GM03348 (cell line): Measurements from ENCODE around the gene PARN.

Experiments used
- DNase-seq: peaks from one replicate; pipeline ENCODE4 v3.0.0; 2012; ENCODE audit warnings: low spot score

Gene PARN

DNA sequence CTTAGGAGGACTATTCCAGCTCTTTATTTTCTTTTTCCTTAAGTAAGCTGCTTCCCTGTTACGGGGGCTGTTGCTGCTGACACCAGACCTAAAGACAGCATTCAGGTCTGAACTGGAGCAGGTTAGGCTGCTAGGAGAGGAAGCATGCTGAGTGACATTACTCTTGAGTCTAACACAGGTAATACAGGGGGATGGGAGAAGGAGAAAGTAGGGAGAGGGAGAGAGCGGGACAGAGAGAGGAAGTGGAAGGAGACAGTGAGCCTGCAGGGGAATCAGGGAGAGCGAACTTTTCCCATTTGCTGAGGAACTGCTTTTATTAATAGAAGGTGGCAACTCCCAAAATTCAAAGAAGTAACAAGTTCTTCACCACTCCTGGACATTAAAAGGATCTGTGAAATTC lies 130.9 kb downstream of the PARN start:
- DNase-seq, result no peak

DNA sequence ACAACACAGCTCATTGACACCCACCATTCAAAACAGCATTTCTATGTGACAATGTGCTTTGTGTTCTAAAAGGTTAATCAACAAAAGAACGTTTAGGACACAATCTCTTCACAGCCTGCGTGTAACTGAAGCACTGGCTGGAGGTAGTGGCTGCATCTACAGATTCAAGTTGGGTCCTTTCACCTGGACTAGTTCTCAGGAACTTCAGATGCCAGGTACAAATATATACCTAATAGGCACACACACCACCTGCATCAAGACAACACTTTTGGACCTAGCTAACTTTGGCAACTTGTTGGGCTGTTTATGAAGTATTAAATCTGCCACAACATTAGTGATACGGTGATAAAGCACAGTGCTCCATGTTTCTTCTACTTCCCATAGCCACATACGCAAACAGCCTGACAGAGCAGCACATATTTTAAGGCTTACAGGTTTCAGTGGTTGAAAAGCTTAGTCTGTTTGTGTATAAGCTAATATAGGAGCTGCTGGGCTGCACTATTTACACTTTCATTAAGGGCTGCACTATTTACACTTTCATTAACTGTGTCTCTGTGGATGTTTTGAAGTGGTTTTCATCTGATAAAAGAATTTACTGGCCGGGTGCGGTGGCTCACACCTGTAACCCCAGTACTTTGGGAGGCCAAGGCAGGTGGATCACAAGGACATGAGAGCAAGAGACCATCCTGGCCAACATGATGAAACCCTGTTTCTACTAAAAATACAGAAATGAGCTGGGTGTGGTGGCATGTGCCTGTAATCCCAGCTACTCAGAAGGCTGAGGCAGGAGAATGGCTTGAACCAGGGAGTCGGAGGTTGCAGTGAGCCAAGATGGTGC lies 132.6 kb downstream of the PARN start:
- DNase-seq, result no peak

DNA sequence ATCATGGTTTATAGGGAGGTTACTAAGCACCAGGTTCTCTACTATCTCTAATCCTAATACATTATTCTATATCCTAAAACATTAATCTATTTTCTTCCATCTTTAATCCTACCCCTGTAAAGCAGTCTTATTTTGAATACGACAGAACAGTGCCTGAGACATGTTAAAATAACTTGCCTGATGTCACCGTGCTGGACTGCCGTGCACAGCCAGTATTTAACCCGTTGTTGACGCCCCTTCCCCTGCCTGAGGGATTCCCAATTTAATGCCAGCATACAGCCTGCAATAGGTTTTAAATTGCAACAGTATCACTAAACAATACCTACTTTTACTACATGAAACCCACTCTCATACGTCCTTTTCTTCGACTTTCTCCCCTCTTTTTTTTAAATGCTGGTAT lies 133.3 kb downstream of the PARN start:
- DNase-seq, result no peak

DNA sequence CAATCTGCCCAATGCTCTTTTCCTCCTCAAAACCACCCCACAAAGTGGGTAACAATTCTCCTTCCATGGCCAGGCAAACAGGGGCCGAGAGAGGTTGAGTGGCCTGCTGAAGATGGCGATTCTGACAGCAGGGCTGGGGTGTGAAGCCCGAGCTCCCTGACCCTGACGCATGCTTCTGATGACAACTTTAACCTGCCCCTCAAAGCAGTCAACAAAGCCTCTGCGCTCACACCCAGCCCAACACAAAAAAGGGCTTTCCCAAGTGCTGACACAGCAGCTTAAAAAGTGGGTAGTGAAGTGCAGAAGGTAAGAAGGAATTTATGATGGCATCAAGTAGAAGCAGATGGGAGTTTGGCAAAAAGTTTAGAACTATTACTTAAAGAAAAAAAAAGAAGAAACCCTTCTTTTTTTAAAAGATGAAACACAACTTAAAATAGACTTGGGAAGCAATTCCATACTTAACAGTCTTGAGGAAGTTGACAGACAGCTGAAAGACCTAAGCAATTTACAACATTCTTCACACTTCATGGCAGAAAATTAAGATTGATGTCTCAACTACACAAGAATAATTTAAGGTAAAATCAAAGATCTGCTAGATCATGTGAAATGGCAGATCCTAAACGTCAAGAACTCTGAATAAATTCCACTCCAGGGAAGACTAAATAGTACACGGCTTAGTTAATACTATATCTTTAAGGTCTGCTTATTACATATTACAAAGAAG lies 133.9 kb downstream of the PARN start:
- no peak for DNase-seq

DNA sequence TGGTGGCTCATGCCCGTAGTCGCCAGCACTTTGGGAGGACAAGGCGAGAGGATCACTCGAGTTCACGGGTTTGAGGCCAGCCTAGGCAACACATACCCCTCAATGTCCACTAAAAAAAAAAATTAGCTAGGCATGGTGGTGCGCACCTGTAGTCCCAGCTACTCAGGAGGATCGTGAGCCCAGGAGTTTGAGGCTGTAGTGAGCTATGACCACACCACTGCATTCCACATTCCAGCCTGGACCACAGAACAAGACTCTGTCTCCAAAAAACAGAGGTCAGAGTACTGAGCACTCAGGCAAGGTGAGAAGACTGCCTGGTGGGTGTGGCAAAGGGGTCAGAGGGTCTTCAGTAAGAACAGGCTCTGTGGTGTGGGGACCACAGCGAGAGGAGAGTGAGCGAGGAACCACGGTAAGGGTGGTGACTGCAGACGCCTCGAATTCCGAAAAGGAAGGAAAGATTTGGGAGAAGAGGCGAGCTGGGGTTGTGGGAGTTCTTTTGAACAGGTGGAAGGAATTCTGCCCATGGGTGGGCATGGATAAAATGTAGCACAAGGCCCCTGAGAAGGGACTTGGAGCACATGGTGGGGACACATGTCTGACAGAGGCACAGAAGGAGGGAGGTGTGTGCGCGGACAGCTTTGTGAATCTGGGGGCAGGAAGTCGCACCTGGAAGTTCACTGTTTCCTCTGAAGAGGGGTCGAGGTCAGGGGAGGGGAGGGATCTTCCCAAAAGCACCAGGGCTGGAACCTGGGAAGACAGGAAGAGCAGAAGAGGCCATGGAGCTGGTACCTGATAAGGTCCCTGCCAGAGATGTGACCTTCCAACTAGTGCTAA lies 134.6 kb downstream of the PARN start:
- DNase-seq, result no peak

DNA sequence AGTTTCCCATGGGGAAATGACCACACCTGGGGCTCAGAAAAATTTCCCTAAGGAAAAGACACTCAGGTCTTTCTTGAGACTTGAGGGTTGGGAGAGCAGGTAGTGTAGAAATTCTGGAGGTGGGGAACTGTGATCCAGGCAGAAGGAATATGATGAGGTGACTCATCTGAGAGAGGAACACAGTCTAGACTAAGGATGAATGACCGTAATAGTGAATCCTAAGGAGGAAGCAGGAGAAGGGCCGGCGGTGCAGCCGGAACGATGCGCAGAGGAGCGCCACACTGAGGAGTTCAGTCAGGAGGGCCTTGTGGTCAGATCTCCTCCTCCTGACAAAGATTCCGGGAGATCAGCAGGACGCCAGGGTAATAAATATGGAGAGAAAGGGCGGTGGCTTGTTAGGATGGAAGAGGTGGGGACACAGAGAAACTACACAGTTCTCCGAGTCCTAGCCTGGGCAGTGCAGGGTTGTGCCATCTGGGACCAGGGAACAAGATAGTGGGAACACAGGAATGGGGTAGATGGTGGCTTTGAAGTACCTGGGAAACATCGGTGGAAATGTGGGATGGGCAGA lies 135.6 kb downstream of the PARN start:
- DNase-seq, result no peak

DNA sequence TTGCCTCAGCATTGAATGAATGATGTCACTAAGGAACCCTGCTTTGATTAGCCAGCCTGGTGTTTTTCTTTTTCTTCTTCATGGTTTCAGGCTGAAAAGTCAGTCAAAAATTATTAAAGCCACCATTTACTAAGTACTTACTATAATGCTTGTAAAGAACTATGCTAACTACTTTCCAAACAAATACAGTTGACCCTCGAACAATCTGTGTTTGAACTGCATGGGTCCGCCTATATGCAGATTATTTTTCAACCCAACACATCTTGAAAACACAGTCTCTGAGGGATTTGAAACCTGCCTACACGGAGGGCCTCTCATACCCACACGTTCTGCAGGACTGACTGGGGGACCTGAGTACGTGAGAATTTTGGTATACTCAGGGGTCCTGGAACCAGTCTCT lies 136.3 kb downstream of the PARN start:
- DNase-seq, result no peak

DNA sequence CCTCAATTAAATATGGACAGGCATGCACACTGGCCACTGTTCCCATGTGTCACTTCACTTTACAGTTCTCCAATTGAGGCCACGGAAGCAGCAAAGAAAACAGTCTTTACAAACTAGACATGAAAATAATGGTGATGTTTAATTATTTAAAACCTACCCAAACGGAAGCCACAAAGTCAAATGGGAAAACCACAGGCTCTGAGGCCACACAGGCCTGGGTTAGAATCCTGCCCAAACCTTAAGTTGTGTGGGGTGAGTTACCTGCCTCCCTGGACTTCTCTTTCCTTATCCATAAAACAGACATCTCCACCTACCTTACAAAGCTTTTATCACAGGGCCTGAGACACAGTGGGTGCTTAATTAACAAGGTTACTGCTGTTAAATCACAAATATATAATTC lies 137.4 kb downstream of the PARN start:
- no peak for DNase-seq

DNA sequence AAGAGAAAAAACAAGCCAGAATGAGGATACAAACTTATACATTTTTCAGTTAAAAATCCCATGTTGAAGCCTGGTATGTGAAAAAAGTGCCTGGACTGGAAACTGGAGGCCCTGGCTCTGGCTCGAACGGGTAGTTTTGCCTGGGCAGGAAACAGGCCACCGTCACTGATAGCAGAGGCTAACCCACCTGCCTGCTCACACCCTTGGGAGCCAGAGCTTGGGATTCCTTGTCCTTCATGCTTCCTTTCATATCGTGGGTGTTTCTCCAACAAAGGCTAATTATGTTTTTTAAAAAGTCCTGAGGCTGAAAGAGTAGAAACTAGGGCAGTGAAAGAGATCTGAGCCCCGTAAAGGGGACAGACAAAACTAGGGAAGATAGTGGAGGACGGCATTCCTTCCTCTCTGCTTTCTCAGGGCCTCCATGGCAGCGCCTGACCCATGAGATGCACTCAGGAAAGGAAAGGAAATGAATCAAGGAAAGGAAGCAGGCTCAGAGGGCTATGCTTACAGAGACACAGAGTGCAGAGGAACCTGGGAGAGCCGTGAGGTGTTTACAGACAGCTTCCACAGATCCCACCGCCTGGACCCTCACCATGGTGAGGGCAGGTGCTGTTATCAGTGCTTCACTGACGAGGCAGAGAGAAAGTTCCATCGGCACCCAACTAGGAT lies 138.1 kb downstream of the PARN start:
- no peak for DNase-seq

DNA sequence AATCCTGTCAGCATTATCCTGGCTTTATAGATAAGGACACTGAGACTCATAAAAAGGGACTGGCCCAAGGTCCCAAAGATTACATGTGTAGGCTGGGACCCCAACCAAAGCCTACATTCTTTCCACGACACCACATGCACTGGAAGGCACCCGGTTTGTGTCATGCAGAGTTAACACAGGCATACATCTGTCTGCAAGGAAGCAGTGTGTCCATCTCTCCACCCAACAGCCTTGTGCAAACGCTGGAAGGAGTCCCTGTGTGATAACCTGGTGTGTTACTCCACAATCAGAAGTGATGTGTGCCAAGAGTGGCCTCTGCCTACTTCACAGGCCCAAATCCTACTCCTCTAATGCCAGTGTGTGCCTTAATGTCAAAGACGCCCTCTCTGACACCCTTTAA lies 139.8 kb downstream of the PARN start:
- DNase-seq, result no peak

DNA sequence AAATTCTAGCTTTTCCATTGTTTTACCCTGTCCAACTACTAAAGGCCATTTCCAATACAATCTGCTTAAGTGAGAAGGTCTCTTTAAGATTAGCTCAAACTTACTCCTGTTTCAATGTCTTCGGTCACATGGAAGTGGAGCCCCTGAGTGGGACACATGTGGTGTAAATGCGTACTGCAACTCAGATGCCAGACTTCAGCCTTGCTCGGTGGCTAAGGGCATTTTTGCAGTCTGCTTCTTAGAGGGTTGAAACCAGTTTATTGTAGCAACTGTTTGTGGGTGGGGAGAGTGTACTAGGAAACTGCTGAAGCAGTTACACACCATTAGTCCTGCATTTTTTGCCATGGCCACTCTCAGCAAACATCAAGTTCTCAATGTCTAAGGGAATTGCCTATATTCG lies 140.6 kb downstream of the PARN start:
- DNase-seq, result peak; percentile 23

DNA sequence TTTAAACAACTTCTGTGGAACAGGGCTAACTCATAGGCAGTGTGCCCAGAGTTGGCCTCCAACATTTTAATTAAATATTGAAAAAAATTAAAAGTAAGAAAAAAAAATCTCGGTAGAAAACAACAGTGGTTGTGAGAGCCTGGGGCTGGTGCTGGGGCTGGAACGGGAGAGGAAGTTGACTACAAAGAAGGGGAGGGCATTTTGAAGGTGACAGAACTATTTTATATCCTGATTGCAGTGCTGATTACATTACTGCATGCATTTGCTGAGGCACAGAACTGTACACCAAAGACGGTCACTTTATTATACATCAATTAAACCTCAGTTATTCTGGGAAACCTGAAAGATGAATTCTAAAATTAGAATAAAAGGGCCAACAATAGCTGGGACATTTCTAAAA lies 142.5 kb downstream of the PARN start:
- DNase-seq, result peak; percentile 29

DNA sequence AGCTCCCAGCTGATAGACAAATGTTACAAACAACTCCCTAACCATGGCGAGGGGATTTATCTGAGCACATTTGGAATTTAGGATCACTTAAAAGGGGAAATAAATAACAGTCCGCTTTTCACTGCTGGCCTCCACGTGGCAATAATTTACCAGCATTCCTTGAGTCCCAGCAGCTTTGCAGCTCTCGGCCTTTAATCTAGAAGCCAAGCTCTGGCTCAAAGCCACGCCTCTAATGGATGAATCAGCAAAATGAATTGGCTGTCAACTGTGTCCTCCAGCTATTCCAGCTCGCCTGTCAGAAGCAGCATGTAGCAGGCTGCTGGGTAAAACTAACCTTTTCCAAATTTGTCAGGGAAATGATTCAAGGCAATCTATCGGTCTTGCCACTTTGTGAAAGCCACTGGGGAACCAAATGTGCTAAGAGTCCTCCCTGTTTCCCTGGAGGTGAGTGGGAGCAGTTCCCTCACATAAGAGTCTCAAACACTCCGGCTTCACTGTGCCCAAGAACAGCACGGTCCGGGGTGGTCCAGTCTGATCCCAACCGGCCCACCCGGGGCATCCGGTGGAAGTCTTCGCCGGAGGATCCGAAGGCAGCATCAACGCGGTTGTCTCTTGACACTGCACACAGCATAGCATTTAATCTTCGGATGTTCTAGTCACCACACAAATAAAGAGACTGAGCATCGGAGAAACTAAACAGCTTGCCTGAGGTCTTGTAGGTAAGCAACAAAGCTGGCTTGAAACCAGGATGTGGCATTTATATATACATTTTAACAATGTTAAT lies 143.3 kb downstream of the PARN start:
- DNase-seq, result peak; percentile 89

DNA sequence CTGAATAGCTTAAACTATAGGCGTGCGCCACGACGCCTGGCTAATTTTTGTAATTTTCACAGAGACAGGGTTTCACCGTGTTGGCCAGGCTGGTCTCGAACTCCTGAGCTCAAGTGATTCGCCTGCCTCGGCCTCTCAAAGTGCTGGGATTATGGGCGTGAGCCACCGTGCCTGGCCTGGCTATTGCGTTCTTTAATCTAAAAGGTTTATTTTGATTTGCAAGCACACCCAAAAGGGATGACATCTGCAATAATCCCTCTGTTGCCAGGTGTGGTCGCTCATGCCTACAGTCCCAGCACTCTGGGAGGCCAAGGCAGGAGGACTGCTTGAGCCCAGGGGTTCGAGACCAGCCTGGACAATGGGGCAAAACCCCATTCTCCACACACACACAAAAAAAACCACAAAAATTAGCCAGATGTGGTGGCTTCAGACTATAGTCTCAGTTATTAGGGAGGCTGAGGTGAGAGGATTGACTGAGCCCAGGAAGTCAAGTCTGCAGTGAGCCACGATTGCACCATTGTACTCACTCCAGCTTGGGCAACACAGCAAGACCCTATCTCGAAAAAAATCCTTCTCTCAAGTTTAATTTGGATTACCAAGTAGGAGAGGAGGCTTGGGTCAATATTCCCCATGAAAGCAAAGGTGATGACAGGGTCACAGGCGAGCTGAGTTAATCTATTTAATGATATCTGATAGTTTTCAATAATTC lies 144.1 kb downstream of the PARN start:
- DNase-seq, result no peak

DNA sequence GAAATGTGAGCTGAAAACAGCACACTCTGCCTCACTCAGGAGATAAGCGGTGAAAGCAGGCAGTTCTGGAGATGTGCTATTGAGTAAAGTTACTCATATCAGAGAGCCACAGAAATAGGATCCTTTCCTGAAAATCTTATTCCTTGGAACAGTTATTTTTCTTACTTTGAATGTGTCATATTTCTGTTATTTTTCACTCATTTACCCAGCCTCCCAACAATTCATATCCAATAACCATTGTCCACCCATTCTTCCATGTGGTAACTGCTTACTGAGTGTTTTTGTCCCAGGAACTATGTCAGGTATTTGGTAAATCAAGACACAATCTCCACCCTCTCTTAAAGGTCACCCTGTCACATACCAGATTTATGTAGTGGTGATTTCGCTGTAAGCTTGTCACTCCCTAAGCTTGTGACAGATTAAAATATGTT lies 144.9 kb downstream of the PARN start:
- peak; percentile 40 for DNase-seq

DNA sequence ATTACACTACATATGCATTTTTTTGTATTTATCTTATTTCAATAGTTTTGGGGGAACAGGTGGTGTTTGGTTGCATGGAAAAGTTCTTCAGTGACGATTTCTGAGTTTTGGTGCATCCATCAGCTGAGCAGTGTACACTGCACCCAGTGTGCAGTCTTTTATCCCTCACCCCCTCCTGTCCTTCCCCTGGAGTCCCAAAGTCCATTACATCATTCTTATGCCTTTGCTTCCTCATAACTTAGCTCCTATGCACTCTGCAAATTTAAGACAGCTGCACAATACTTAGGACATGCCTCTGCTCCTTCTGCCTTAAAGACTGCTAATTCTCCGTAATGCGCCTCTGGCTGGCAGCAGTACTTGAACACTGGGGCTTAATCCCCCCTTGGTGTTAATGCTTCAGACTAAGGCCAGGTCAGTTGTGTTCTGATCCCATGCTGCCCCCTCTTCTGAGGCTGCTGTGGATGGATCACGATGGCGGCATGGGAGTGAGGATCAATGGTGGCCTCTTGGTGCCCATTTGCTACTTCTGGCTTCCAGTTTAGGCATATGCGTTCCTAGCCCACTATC lies 146.2 kb downstream of the PARN start:
- no peak for DNase-seq

DNA sequence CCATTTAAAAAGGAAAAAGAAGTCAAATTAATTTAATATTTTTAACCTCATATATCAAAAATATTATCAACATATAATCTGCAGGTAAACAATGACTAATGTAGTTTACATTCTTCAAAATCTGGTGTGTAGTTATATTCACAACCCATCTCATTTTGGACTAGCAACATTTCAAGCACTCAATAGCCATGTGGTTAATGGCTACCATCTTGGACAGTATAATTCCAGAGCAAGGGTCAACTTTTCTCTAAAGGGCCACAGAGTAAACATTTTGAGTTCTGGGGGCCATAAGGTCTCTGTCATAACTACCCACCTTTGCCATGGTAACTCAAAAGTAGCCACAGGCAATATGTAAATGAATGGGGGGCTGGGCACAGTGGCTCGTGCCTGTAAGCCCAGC lies 153.9 kb downstream of the PARN start:
- DNase-seq, result no peak

DNA sequence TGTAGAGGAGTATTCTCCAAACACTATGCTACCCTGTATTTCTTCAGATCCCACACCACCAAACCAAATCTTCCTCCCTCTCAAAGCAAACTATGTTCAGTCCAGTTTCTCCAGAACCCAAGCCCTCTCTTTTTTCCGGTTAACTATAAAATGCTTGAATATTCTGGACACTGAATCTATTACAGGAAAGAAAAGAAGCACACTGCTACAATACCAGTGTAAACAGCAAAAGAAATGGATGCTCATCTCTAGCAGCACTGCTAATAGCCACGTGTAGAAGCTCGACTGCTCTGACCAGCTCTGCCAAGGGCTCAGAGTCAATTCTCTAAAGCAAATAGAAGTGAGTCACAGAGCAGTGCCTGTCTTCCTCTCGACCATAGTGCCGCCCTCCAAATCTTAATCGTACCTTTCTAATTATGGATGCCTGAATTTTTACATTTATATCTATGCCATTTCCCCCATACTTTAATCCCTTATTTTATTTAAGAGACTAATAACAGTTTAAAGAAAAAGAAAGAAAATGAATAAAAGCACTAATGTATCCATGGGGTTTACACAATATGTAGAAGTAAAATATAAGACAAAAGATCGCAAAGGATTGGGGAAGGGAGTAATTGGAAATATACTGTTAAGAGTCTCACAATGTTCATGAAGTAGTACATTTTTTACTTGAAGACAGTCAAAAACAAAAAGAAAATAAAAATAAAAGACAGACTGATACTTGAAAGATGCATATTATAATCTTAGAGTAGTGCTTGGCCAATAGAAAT lies 154.5 kb downstream of the PARN start:
- no peak for DNase-seq

DNA sequence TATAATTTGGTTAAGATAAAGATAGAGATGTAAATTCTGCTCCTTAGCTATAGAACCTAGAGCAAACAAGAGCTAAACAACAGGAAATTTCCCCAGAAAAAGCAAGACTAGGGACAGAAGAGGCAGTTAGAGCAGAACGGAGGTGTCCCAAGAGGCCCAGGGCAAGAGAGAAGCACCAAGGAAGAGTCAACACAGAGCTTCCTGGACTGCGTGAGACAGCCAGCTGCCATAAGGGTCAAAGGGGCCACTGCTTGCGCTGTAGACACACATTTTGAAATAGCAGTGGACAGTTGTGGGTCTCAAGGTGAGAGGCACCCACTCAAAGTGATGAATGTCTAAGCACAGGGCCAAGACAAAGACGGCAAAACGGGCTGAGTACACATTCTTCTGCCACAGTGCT lies 156.6 kb downstream of the PARN start:
- DNase-seq, result no peak
